ENCODE results near the gene TMEM52. TPM values are rescaled to one million over a fixed set of nuclear protein-coding genes. Genes with fewer than 3 reads are reported as not detected.

Gene TMEM52
- polyA plus RNA-seq, 1 of the 3 experiments (the other 2 are of a cell fraction): 4.8 TPM

DNA sequence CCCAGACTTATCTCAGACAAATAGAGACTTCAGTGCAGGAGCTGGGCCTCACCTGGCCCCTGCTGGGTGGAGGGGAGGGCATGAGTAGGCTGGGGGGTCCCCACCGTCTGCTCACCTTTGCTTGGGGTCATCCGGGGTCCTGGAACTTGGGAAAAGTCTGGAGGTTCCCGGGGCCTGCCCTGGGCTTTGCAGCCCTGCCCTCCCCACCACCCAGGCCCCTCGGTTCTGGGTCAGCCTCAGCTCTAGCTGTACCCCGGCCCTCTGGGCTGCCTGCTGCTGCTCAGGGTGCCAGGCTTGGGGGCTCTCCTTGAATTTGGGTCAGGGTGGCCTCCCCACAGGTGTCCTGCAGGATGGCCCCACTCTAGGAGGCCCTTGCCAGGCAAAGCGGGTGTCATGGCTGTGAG, 2.4 kb upstream of the TMEM52 start:
- no peaks in the 10 kb centered on the region for H3K79me2 ChIP-seq (ENCODE audit: insufficient read depth)
- CTCF ChIA-PET: no interaction called here
- no peak for TF ChIP-seq EZH2phosphoT487 (IDR thresholded peaks at IDR 0.05; ENCODE audit: borderline replicate concordance, low read depth)
- no peak for TF ChIP-seq RFX5 (IDR thresholded peaks at IDR 0.05; ENCODE audit: low read length)
- no peak for TF ChIP-seq TAF1 (IDR thresholded peaks at IDR 0.05; ENCODE audit: borderline replicate concordance, low read depth, low read length)
- TF ChIP-seq FOSL2 (IDR thresholded peaks at IDR 0.05; ENCODE audit: borderline replicate concordance, low read depth): no peak
- no peak for TF ChIP-seq RXRA (IDR thresholded peaks at IDR 0.05; ENCODE audit: borderline replicate concordance, low read depth)
- TF ChIP-seq NFIC (IDR thresholded peaks at IDR 0.05; ENCODE audit: borderline replicate concordance): no peak
- no peak for TF ChIP-seq GATA2 (CRISPR knock-in tag; IDR thresholded peaks at IDR 0.05)
- H2AFZ ChIP-seq (ENCODE audit: low read depth): no peak overlapping the region
- 100% methylated on average over 3 of the region's 6 CpGs for WGBS (ENCODE audit: low lambda C conversion rate)
- H3K36me3 ChIP-seq (replicated peaks in 1 of 2; ENCODE audit: control insufficient read depth in 1 of 2, insufficient read depth in 2 of 2, low read length in 1 of 2): no peaks in the 10 kb centered on the region
- no peak overlapping the region for H3K27ac ChIP-seq (ENCODE audit: low read depth in 2 of 2, low read length in 1 of 2)
- H3K4me3 ChIP-seq (ENCODE audit: low read depth in 2 of 2, low read length in 1 of 2): no peak overlapping the region
- H3K27me3 ChIP-seq (ENCODE audit: insufficient read depth): no peaks in the 10 kb centered on the region
- no peak for DNase-seq
- H3K4me1 ChIP-seq (ENCODE audit: control insufficient read depth in 1 of 2, insufficient read depth in 2 of 2, low read depth in 1 of 2, low read length in 1 of 2): peaks cover 0 to 15% of the 10 kb centered on the region in 2 experiments; a peak in 1 of 4 replicates
- H3K9me2 ChIP-seq: no peaks in the 10 kb centered on the region
- H3F3A ChIP-seq (replicated peaks; ENCODE audit: insufficient read depth): no peaks in the 10 kb centered on the region
- H4K20me1 ChIP-seq (ENCODE audit: insufficient read depth): no peaks in the 10 kb centered on the region
- H3K9ac ChIP-seq: no peak overlapping the region
- POLR2A ChIA-PET: no interaction called here
- no peak overlapping the region for H3K4me2 ChIP-seq
- no peaks in the 10 kb centered on the region for H3K9me3 ChIP-seq

DNA sequence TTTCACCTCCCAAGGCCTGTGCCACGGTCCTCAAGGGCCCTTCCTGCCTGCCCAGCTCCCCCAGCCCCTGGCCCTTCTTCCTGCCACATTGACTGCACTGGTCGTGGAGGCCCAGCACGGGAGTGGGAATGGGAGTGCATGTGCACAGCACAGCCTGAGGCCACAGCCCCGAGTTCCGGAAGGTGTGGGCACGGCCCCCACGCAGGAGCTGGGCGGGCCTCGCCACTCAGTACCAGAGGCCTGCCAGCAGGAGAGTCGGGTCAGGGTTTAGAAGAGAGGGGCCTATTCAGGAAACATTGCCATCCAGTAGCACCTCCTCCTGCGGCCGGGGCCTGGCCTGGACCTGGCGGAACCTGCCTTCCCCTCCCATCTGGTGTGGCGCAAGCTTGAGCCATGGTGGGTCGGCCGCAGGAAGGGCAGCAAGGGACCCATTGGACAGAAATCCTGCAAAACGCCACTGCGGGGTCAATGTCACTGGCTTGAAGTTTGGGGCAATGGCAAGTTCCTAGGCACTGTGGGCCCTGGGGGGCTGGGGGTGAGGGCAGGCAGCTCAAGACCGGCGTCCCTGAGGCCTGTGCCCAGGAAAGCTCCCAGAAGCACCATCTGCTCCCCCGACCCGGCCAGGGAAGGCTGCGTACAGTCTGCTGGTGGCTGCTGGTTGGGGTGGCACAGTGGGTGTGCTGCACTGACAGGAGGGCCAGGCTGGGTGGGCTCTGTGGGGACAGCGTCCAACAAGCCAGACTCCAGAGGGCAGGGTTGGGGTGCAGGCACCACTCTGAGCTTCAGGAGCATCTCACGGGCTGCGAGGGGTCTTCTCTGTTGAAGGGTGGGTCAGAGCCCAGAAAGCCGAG, 1.8 kb upstream of the TMEM52 start:
- POLR2A ChIA-PET: no interaction called here
- CTCF ChIA-PET: interaction anchor here (1.4 kb wide), 1 partner anchor 24 kb away, joined by 4 read pairs; no protein-coding TSS in a partner anchor
- no peaks in the 10 kb centered on the region for H3K27me3 ChIP-seq (ENCODE audit: insufficient read depth)

More for the DNA sequence above, 1.8 kb upstream of the TMEM52 start:
- Histone ChIP-seq H3K4me2 (no peak overlapping the region), H3K79me2 (ENCODE audit: insufficient read depth) (no peaks in the 10 kb centered on the region), H3F3A (replicated peaks; ENCODE audit: insufficient read depth) (no peaks in the 10 kb centered on the region), H3K36me3 (replicated peaks in 1 of 2; ENCODE audit: control insufficient read depth in 1 of 2, insufficient read depth in 2 of 2, low read length in 1 of 2) (no peaks in the 10 kb centered on the region), H3K4me1 (ENCODE audit: control insufficient read depth in 1 of 2, insufficient read depth in 2 of 2, low read depth in 1 of 2, low read length in 1 of 2) (peaks cover 0 to 15% of the 10 kb centered on the region in 2 experiments; a peak in 1 of 4 replicates), H4K20me1 (ENCODE audit: insufficient read depth) (no peaks in the 10 kb centered on the region), H3K27ac (ENCODE audit: low read depth in 2 of 2, low read length in 1 of 2) (no peak overlapping the region), H3K9me2 (no peaks in the 10 kb centered on the region), H2AFZ (ENCODE audit: low read depth) (no peak overlapping the region), H3K9me3 (no peaks in the 10 kb centered on the region), H3K4me3 (ENCODE audit: low read depth in 2 of 2, low read length in 1 of 2) (no peak overlapping the region), H3K9ac (no peak overlapping the region)
- 86% methylated on average over 5 of the region's 27 CpGs for WGBS (ENCODE audit: low lambda C conversion rate)
- TF ChIP-seq RXRA (IDR thresholded peaks at IDR 0.05; ENCODE audit: borderline replicate concordance, low read depth): no peak
- TF ChIP-seq POLR2AphosphoS5 (IDR thresholded peaks at IDR 0.05; ENCODE audit: low read depth, low read length): no peak
- TF ChIP-seq TAF1 (IDR thresholded peaks at IDR 0.05; ENCODE audit: borderline replicate concordance, low read depth, low read length): no peak
- TF ChIP-seq RFX5 (IDR thresholded peaks at IDR 0.05; ENCODE audit: low read length): no peak
- TF ChIP-seq NFIC (IDR thresholded peaks at IDR 0.05; ENCODE audit: borderline replicate concordance): no peak
- TF ChIP-seq, protein P1, sequence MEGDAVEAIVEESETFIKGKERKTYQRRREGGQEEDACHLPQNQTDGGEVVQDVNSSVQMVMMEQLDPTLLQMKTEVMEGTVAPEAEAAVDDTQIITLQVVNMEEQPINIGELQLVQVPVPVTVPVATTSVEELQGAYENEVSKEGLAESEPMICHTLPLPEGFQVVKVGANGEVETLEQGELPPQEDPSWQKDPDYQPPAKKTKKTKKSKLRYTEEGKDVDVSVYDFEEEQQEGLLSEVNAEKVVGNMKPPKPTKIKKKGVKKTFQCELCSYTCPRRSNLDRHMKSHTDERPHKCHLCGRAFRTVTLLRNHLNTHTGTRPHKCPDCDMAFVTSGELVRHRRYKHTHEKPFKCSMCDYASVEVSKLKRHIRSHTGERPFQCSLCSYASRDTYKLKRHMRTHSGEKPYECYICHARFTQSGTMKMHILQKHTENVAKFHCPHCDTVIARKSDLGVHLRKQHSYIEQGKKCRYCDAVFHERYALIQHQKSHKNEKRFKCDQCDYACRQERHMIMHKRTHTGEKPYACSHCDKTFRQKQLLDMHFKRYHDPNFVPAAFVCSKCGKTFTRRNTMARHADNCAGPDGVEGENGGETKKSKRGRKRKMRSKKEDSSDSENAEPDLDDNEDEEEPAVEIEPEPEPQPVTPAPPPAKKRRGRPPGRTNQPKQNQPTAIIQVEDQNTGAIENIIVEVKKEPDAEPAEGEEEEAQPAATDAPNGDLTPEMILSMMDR (IDR thresholded peaks at IDR 0.05): no peak
- TF ChIP-seq, protein P2, sequence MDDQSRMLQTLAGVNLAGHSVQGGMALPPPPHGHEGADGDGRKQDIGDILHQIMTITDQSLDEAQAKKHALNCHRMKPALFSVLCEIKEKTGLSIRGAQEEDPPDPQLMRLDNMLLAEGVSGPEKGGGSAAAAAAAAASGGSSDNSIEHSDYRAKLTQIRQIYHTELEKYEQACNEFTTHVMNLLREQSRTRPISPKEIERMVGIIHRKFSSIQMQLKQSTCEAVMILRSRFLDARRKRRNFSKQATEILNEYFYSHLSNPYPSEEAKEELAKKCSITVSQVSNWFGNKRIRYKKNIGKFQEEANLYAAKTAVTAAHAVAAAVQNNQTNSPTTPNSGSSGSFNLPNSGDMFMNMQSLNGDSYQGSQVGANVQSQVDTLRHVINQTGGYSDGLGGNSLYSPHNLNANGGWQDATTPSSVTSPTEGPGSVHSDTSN (IDR thresholded peaks at IDR 0.05): no peak
- TF ChIP-seq, protein P3, sequence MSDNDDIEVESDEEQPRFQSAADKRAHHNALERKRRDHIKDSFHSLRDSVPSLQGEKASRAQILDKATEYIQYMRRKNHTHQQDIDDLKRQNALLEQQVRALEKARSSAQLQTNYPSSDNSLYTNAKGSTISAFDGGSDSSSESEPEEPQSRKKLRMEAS (IDR thresholded peaks at IDR 0.05; ENCODE audit: low read depth): no peak
- no peak for TF ChIP-seq YY1 (IDR thresholded peaks at IDR 0.05; ENCODE audit: low read depth)
- TF ChIP-seq FOXM1 (IDR thresholded peaks at IDR 0.05; ENCODE audit: low read depth): no peak
- TF ChIP-seq SIN3A (IDR thresholded peaks at IDR 0.05; ENCODE audit: borderline replicate concordance, low read depth, low read length): no peak
- TF ChIP-seq MXI1 (IDR thresholded peaks at IDR 0.05; ENCODE audit: low read depth, low read length): no peak
- TF ChIP-seq NRF1 (IDR thresholded peaks at IDR 0.05; ENCODE audit: low read depth, low read length): no peak
- TF ChIP-seq EZH2phosphoT487 (IDR thresholded peaks at IDR 0.05; ENCODE audit: borderline replicate concordance, low read depth): no peak
- TF ChIP-seq TEAD4 (IDR thresholded peaks at IDR 0.05; ENCODE audit: borderline replicate concordance, insufficient read depth): no peak
- no peak for TF ChIP-seq FOXJ3 (CRISPR knock-in tag; IDR thresholded peaks at IDR 0.05)
- TF ChIP-seq ELF1 (IDR thresholded peaks at IDR 0.05): no peak
- DNase-seq: peak; percentile 31

Measured in SK-N-SH (cell line).